A673 (cell line): ENCODE measurements around the gene NID1. TPM values are rescaled to one million over a fixed set of nuclear protein-coding genes. Genes with fewer than 3 reads are reported as not detected.

Source experiments
- BruUV-seq: library from RNA; stranded (reverse); fragments of 400-500 nt; replicated peaks from 2 replicates; lab custom pipeline; 2021; lab: Mats Ljungman, UMichigan
- CTCF ChIA-PET: fragments of 300-600 bp; sonication (Branson Sonifier 250); formaldehyde crosslinking; loops from one replicate; lab custom pipeline; 2022; ENCODE audit warnings: antibody characterized with exemption; lab: Charles Lee
- POLR2A ChIA-PET: fragments of 300-600 bp; sonication (Branson Sonifier 250); formaldehyde crosslinking; loops from one replicate; lab custom pipeline; 2022; ENCODE audit warnings: antibody characterized with exemption; ENCODE audit not compliant: low non-redundant PET; lab: Charles Lee
- DNase-seq: peaks from one replicate; pipeline ENCODE4 v3.0.0-alpha.2; 2015; ENCODE audit warnings: low spot score
- H3K27ac ChIP-seq: fragments of 200-600 bp; sonication (generic); 2 replicates; pipeline ENCODE4 v1.5.1; 2016; ENCODE audit warnings: mixed run types, low read depth, mild to moderate bottlenecking, mixed read lengths, antibody characterized with exemption, low read length; ENCODE audit not compliant: poor library complexity, severe bottlenecking
- H3K27me3 ChIP-seq: fragments of 200-600 bp; sonication (generic); replicated peaks from 2 replicates; pipeline ENCODE4 v1.6.1; 2017; ENCODE audit warnings: mixed run types, low read depth, mild to moderate bottlenecking, mixed read lengths, antibody characterized with exemption, low read length; ENCODE audit not compliant: insufficient read depth, poor library complexity
- H3K36me3 ChIP-seq: fragments of 200-600 bp; sonication (generic); 2 replicates; pipeline ENCODE4 v1.6.1; 2016; ENCODE audit warnings: mixed run types, mild to moderate bottlenecking, mixed read lengths, antibody characterized with exemption, low read length; ENCODE audit not compliant: insufficient read depth, poor library complexity, severe bottlenecking
- H3K4me1 ChIP-seq: fragments of 200-600 bp; sonication (generic); 2 replicates; pipeline ENCODE4 v1.6.1; 2017; ENCODE audit warnings: mixed run types, mild to moderate bottlenecking, mixed read lengths, antibody characterized with exemption, low read length; ENCODE audit not compliant: insufficient read depth, poor library complexity, severe bottlenecking
- H3K4me3 ChIP-seq: fragments of 200-600 bp; sonication (generic); 2 replicates; pipeline ENCODE4 v1.5.1; 2016; ENCODE audit warnings: low read depth, mixed run types, mild to moderate bottlenecking, mixed read lengths, low read length; ENCODE audit not compliant: poor library complexity, severe bottlenecking
- H3K9me3 ChIP-seq: fragments of 200-600 bp; sonication (generic); 2 replicates; pipeline ENCODE4 v1.6.1; 2016; ENCODE audit warnings: mixed run types, low read depth, mild to moderate bottlenecking, mixed read lengths, antibody characterized with exemption, low read length; ENCODE audit not compliant: poor library complexity, severe bottlenecking
- CTCF ChIP-seq: fragments of 300-800, 200-600 bp; sonication (generic); conservative IDR thresholded peaks from 2 replicates; pipeline ENCODE4 v1.5.1; 2017; ENCODE audit warnings: low read depth, mild to moderate bottlenecking, antibody characterized with exemption, low read length, moderate library complexity, mixed read lengths
- EZH2 ChIP-seq: fragments of 200-600 bp; sonication (generic); IDR thresholded peaks from 2 replicates; pipeline ENCODE4 v1.6.1; 2017; ENCODE audit warnings: borderline replicate concordance, low read depth, mild to moderate bottlenecking, mixed read lengths, antibody characterized with exemption, low read length; ENCODE audit not compliant: poor library complexity, severe bottlenecking
- intact Hi-C: fragments of 100-400 bp; cut with micrococcal nuclease; formaldehyde crosslinking; loops from one replicate; pipeline ENCODE4 v1.10.0; 2022; ENCODE audit not compliant: unreplicated experiment
- total RNA-seq: library from RNA; stranded (reverse); gene quantifications from 2 replicates; pipeline ENCODE4 v1.2.3, GENCODE V29; 2021

NID1 gene
- total RNA-seq, 1 experiment from 2014 or later: 0.64 TPM

- ChIA-PET CTCF (no interaction called here), POLR2A (no interaction called here)
- BruUV-seq: no TSS peak
- Histone ChIP-seq H3K4me1 (no peaks in the 10 kb centered on the region), H3K27ac (no peak overlapping the region), H3K4me3 (no peak overlapping the region), H3K27me3 (no peaks in the 10 kb centered on the region), H3K36me3 (no peaks in the 10 kb centered on the region), H3K9me3 (no peaks in the 10 kb centered on the region)
- TF ChIP-seq EZH2 (no peak), CTCF (no peak)
- DNase-seq: no peak
- intact Hi-C loops: no loop called here
Observed at GRCh38 chr1:235941876-235942624, 122.8 kb downstream of the NID1 start.

GRCh38 chr1:235940285-235940684, 124.6 kb downstream of the NID1 start:
- Histone ChIP-seq H3K4me1 (no peaks in the 10 kb centered on the region), H3K9me3 (no peaks in the 10 kb centered on the region), H3K36me3 (no peaks in the 10 kb centered on the region), H3K27ac (no peak overlapping the region), H3K4me3 (no peak overlapping the region), H3K27me3 (no peaks in the 10 kb centered on the region)
- CTCF ChIA-PET: no interaction called here
- no peak for TF ChIP-seq EZH2
- no peak for TF ChIP-seq CTCF
- POLR2A ChIA-PET: no interaction called here
- no TSS peak for BruUV-seq
- intact Hi-C loops: no loop called here
- DNase-seq: no peak

- Histone ChIP-seq H3K9me3 (no peaks in the 10 kb centered on the region), H3K27ac (no peak overlapping the region), H3K4me3 (no peak overlapping the region), H3K27me3 (no peaks in the 10 kb centered on the region), H3K4me1 (no peaks in the 10 kb centered on the region), H3K36me3 (no peaks in the 10 kb centered on the region)
- DNase-seq: no peak
- BruUV-seq: no TSS peak
- TF ChIP-seq CTCF: no peak
- TF ChIP-seq EZH2: no peak
- ChIA-PET CTCF (no interaction called here), POLR2A (no interaction called here)
- intact Hi-C loops: no loop called here
Observed at GRCh38 chr1:235939480-235939775, 125.5 kb downstream of the NID1 start.
